GM19468 (cell line): ENCODE data around the gene KARS1.
"Not testable (repeated sequence)": the region's sequence is repeated elsewhere in the genome, so short reads cannot be mapped to it uniquely, and the experiment has no call there.

Experiments
- ATAC-seq: cut with Tn5 transposase; IDR thresholded peaks from one replicate; pipeline ENCODE4 v1.9.1; 2021; ENCODE audit warnings: mild to moderate bottlenecking, moderate library complexity, moderate number of reproducible peaks; ENCODE audit not compliant: unreplicated experiment; ENCODE audit errors: extremely low read depth

KARS1 gene

DNA sequence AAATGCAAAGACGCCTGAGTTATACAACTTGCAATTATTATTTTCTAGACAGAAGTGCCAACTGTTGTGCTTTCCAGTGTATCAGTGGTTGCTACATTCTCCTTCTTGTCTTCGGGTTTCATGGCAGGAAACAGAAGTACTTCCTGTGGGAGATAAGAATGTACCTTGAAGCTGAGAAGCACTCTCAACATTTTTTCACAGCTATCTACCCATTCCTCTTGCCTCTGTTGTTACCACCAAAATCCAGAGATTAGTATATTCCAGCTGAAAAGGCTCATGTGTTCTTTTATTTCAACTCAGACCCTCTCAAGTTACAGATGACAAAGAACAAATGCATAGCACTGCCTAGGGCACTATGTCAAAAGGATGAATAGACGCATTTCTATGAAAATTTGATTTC lies 19.6 kb downstream of the KARS1 start:
- ATAC-seq = no peak

DNA sequence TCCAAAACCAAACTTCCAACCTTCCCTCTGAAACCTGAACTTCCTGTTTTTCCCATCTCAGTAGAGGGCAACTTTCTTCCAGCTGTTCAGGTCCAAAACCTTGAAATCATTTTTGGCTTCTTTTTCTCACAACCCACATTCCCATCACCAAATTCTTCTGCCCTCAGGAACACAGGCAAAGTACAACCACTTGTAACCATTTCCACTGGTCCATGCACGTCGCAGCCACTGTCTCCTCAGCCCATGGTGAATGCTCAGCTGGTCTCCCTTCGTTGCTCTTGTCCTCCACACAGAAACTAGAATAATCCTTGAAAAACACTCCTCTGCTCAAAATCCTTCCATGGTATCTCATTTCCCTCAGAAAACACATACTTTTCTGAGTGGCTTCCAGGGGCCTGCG lies 20.7 kb downstream of the KARS1 start:
- no peak for ATAC-seq

DNA sequence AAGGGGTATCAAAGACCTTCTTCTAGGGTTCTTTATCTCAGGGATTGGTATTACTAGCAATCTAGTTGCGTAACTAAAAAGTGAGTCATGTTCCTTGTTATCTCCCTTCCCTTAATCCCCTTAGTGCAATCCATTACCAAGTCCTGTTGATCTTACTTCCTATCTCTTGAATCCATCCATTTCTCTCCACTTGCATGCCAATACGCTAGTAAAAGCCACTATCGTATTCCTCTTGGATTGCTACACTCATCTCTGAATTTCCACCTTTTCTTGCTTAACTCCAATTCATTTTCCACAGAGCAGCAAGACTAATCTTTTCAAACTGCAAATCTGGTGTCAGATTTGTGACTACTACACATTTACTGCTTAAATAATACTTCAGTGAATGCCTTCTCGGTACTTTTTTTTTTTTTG lies 22.5 kb downstream of the KARS1 start:
- ATAC-seq = no peak

DNA sequence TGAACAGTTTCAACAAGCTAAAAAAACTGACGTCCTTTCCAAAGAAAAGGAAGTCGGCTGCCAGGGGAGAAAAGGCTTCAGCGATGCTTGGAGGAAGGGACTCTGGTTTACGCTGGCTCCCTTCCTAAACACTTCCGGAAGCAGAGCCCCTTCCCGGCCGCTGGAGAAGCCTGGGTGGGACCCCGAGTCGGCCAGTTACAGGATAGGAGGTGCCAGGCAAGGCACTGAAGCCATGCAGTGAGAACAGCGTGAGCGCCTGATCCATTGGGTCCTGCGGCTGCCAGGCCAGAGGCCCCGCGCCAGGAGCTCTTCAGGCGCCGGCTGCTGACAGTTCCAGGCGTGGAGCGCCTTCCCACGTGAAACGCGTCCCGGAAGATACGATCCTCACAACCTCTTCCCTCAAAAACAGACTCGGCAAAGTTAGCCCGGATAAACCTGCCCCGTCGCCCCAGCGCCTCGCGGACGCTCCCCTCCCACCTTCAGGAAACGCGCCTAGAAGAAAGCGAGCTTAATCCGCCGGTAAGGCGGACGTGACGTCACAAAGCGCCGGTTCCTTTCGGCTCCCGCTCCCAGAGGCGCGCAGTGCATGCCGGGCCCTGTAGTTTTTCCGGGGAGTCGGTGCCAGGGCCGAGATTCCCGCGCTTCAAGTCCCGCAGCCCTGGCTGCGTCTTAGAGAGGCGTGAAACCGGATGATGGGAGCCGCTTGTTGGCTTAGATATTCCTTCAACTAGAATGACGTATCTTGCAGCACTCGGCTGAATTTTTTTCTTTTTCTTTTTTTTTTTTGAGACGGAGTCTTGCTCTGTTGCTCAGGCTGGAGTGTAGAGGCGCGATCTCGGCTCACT lies 24.5 kb downstream of the KARS1 start, which contains the start of gene ADAT1:
Gene ADAT1 (minus strand): TSS at position 521 of the 845 bp plus-strand sequence. CDS start 2,482 bp downstream, outside the sequence.
- ATAC-seq = peak; percentile 94

DNA sequence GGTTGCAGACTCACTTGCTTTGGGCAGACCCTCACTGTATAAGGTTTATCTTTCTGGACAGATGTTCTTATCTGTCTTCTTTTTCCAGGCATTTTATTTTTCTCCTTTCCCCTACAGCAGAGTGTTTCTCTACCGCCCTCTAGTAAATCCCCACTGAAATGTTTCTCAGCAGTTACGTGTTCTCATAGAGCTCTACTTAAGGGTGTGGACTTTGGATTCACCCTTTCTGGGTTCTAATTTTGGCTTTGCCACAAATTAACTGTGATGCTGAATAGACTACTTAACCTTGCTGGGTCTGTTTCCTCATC lies 26.3 kb downstream of the KARS1 start:
- no peak for ATAC-seq

DNA sequence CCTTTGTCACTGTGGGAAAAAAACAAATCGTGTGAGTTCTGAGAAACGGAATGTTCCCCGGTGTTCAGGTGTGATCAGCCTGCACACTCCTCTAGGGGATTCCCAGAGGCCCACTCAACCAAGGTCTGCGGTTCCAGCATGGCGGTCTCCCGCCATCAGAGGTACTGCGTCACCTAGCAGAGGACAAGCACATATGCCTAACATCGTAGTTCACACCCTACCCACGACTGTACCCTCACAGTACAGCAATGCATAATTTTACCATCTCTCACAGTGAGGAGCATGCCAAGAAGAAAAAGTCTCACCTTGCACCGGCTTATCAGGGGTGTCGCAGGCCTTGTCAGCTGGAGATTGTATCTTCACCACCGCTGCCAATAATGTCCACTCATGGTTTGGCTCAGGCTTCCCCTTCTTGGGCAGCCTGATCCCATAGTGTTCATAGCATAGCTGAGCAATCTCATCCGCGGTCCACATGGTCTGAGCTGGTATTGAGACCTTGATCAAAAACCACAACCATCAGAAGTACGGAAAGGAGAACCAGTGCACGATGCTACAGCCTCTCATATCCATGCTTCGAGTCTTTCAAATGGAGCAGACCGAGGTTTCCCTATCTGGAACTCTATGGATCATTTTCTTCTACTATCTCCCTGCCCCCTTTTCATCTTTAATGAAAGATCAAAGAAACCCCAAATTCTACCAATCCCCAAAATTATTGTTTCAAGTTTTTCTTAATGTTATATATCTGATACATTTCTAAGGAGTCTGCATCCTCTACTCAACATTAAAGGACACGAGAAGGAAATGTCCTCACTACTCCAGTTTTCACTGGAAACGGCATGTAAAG lies 26.9 kb downstream of the KARS1 start:
- no peak for ATAC-seq

DNA sequence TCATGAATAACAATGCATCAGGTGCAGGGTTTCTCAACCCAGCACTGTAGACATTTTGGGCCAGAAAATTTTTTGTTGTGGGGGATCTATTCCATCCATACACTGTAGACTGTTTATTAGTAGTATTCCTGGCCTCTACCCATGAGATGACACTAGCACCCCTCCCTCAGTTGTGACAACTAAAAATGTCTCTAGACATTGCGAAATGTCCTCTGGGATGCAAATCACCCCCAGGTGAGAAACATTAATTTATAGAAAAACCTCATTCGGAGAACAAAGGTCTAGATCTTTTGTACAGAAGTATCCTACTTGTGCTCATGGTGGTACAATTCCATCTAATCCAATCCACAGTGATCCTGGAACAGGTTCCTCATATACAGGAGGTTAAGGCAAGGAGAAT lies 28.7 kb downstream of the KARS1 start:
- no peak for ATAC-seq

DNA sequence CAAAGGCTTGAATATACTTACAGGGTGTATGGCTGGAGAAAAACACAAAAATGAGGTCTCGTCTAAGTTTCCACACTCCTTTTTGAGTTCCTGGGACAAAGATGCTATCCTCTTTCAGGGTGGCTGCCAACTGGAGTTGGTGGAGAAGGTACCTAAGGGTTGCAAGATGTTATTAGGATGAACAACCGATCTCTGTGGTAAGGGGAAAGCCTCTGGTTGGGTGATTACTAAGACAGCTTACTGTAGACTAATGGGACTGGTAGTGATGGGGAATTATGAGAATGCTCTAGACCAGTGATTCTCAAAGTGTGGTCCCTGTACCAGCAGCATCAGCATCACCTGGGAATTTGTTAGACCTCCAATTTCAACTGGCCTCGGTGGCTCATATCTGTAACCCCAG lies 30.3 kb downstream of the KARS1 start:
- ATAC-seq = no peak

DNA sequence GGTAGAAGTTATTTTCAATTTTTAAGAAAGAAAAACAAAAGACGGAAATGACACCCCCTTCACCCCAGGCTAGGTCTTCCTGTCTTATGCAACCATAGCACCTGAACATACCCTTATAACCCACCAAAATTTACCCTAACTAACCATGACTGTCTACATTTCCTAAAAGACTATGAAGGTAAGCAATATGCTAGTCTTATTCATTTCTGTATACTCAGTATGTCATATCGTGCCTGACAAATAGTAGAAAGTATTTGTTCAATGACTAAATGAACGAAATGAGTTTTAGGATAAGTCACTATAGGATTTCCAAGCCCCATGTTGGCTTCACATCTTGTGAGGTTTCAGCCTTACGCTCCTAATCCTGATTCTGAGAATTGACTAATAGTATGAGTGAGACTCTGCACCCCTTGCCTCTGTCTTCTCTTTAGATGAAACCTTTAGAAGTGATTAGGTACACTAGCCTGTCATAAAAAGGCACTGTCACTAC lies 30.9 kb downstream of the KARS1 start:
- no peak for ATAC-seq

DNA sequence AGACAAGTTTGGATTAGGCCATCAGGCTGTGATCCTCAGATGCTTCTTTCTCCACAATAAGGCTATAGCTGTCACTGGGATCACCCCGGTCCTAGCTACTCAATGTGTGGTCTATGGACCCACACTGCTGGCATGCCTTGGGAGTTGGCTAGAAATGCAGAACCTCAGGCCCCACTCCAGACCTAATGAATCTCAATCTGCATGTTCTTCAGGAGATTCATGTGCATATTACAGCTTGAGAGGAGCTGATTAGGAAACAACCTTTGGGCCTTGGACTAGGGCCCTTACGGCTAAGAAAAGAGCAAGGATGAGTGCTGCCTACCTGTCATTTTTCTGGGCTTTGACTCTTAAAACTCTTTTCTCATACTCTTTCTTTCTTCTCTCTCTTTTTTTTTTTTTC lies 31.8 kb downstream of the KARS1 start:
- no peak for ATAC-seq

DNA sequence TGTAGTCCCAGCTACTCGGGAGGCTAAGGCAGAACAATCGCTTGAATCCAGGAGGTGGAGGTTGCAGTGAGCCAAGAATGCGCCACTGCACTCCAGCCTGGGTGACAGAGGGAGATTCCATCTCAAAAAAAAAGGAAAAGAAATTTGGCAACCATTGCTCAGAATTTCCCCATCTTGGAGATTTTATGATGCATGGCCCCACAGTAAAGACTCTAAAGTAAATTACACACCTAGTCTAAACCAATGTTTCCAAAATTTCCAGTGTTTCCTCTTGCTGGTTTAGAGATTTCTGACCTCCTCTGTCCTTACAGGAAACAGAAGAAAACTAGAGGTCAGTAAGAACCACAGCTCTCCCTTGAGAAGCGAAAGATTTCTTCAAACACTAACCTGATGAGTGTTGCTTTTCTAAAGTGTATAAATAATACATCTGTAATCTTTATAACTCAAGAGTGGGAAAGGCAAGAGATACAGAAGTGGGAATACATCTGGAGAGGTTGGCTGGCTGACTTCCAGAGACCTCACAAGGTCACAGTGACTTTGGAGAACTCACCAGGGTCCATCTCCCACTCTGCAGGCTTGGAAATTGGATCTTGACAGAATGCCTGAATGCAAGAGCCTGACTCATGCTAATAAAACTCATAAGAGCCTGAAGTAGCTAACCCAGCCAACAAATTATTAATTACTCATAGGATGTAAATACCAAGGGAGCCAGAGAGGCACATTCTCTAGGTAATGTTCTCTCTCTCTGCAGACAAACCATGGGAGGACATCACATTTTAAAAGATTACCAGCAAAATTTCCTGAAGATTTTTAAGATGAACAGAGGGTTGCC lies 33.2 kb downstream of the KARS1 start:
- no peak for ATAC-seq

DNA sequence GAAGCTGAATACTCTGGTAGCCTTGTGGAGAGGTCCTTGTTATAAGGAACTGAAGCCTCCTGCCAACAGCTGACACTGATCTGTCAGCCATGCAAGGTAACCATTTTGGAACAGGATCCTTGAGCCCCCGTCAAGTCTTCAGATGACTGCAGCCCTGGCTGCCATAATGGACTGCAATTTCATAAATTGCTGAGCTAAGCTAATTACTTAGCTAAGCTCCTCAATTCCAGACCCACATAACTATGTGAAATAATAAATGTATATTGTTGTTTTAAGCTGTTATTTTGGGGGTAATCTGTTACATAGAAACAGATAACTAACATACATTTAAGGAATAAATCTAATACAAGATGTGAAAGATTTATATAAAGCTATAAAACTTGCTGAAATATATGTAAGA lies 41.0 kb downstream of the KARS1 start:
- no peak for ATAC-seq

DNA sequence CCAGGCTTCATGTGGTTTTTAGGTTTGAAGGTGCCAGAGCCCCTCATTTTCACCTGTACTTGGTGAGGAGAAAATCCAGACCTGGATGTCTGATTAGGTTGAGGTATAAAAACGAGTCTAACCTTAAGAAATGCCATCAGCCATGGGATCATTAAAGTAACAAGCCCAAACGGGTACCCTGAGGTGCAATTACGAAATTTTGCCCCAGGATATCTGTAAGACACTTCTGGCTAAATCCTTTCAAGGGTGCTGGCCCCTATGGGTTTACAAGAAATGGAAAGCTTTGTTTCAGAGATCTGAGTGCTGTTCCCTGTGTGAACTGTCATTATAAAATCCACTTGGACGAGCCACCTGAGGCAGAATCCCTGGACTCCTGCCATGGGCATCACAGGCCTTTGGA lies 44.2 kb downstream of the KARS1 start:
- ATAC-seq = no peak

DNA sequence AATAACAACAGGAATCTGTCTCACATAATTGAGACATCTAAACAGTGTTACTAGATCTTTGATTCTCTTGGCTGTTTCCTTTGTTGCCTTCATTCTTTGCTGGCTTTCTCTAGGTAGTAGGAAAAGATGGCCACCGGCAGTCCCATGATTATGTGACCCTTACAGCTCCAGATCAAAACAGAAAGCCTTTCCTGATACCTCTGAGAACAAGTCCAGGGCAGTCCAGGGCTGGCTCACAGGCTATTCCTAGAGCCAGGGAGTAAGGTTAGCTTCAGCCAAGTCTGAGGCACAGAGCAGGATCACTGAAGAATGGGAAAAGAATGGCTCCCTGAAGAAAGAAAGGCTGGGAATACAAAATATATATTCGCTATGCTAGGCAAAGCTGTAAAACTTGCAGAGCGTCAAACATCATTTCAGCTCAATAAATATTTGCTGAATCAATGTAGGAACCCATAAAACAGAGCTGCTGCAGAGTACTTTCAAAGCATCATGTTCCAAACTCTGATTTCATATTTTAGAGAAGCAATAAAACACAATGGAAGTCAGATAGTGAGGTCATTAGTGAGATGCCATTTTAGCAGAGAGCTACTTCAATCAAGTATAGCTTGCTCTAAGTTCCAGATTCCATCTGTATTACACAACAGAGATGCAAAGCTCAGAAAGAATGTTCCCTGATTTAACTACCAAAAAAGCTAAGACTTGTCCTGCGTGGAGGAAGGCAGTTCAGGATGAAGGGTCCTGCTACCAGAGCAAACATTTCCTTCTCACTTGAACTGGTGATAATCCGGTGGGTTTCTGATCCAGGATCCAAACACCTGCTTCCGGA lies 47.8 kb downstream of the KARS1 start:
- no peak for ATAC-seq

DNA sequence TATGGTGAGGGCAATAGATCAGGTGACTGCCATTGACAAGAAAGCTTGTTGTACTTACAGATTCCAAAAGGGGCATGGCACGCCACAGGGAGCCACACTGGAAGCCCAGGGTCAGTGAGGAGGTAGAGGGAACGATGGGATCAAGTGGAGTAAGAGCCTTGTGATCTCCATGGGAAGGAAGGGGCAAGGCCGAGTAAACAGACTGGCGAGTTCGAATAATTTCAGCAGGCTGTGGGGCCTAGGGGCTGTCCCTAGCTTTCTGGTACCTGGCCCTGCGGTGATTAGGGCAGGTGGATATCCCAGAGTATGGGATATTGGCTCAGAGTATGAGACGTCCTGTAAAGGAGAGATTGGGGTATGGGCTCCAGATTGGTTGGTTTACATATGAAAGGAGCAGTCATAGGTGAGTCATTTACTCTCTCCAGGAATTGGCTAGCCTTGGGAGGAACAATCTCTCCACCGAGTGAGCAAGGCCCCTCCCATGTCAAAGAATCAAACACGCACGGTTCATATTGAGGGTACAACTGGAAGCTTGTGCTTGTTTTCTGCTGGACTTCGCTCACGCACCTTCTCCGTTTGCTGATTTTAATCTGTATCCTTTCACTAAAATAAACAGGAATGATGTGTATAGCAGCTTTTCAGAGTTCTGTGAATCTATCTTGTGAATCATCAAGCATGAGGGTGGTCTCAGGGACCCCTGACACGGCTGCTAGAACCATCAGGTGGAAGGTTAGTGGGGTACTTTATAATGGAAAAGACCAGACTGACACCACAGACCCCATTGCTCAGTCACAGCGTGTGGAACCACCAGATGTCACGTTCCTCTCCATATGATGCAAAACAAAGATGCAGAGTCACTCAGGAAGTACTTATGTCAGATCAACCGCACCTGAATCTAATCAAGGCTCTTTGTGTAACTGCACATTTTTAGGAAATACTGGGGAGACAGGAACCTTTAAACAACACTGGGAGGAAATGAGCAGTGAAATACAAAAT lies 53.3 kb downstream of the KARS1 start:
- ATAC-seq = no peak

DNA sequence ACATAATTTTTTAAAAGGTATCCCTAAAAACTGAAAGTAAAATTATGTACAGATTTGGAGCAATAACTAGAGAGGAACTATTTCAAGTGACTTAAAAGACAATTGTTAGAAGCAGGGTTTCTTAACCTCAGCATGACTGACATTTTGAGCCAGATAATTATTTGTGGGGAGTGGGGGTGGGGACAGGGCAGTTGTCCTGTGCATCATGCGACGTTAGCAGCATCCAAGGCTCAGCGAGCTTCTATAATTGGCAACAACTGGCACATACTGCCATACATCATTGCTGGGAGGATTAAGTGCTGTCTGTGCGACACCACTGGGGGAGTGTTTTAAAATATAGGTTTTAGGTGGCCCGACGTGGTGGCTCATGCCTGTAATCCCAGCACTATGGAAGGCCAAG lies 54.2 kb downstream of the KARS1 start:
- ATAC-seq = no peak

DNA sequence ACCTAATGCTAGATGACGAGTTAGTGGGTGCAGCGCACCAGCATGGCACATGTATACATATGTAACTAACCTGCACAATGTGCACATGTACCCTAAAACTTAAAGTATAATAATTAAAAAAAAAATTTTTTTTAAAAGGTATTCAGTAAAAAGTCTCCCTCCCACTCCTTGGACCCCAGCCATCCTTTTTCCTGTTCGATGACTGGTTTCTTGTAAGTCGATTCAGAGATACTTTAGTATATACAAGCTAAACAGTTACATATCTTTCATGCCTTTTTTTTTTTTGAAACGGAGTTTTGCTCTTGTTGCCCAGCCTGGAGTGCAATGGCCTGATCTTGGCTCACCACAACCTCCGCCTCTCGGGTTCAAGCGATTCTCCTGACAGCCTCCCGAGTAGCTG lies 55.5 kb downstream of the KARS1 start:
- ATAC-seq = not testable (repeated sequence)
